Measurements from ENCODE around the gene TMEM120A.
"Not testable (repeated sequence)": the region's sequence is repeated elsewhere in the genome, so short reads cannot be mapped to it uniquely, and the experiment has no call there.

DNA sequence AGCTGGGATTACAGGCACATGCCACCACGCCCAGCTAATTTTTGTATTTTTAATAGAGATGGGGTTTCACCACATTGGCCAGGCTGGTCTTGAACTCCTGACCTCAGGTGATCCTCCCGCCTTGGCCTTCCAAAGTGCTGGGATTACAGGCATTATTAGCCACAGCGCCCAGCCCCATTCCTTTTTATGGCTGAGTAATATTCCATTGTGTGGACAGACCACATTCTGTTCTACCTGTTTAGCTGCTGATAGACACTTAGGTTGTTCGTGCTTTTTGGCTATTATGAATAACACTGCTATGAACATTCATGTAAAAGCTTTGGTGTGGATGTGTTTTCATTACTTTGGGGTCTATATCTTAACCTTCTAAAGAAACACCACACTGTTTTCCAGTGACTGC, 24.1 kb upstream of the TMEM120A start:
- TF ChIP-seq, protein P1, sequence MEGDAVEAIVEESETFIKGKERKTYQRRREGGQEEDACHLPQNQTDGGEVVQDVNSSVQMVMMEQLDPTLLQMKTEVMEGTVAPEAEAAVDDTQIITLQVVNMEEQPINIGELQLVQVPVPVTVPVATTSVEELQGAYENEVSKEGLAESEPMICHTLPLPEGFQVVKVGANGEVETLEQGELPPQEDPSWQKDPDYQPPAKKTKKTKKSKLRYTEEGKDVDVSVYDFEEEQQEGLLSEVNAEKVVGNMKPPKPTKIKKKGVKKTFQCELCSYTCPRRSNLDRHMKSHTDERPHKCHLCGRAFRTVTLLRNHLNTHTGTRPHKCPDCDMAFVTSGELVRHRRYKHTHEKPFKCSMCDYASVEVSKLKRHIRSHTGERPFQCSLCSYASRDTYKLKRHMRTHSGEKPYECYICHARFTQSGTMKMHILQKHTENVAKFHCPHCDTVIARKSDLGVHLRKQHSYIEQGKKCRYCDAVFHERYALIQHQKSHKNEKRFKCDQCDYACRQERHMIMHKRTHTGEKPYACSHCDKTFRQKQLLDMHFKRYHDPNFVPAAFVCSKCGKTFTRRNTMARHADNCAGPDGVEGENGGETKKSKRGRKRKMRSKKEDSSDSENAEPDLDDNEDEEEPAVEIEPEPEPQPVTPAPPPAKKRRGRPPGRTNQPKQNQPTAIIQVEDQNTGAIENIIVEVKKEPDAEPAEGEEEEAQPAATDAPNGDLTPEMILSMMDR (IDR thresholded peaks at IDR 0.05): not testable (repeated sequence)
- TF ChIP-seq POLR2A (IDR thresholded peaks at IDR 0.05): not testable (repeated sequence)

Measured in ovary (tissue), 3 donors.